HepG2 (cell line): ENCODE results near the gene C22orf39. TPM values are rescaled to one million over a fixed set of nuclear protein-coding genes. Genes with fewer than 3 reads are reported as not detected.

ENCODE experiments used
- CTCF ChIP-seq: sonication (generic); formaldehyde crosslinking; IDR thresholded peaks from 2 replicates; pipeline ENCODE4 v1.5.0; 2020; ENCODE audit warnings: mild to moderate bottlenecking, missing genetic modification reagents, moderate library complexity
- HDAC2 ChIP-seq: sonication (generic); formaldehyde crosslinking; IDR thresholded peaks from 2 replicates; pipeline ENCODE4 v1.4.0; 2020; ENCODE audit warnings: missing genetic modification reagents
- HOXA7 ChIP-seq: sonication (generic); formaldehyde crosslinking; IDR thresholded peaks from 2 replicates; pipeline ENCODE4 v1.8.1; 2022; ENCODE audit warnings: mild to moderate bottlenecking, missing genetic modification reagents, moderate library complexity
- HOXA9 ChIP-seq: sonication (generic); formaldehyde crosslinking; IDR thresholded peaks from 2 replicates; pipeline ENCODE4 v1.8.1; 2022; ENCODE audit warnings: missing genetic modification reagents, mild to moderate bottlenecking, moderate library complexity, borderline replicate concordance
- KDM6A ChIP-seq: IDR thresholded peaks from 2 replicates; pipeline ENCODE4 v1.6.1; 2016; ENCODE audit warnings: low read depth
- NONO ChIP-seq, 2 experiments: fragments of 450-650 bp in 1 of 2; sonication (generic) in 1 of 2; formaldehyde crosslinking in 1 of 2; IDR thresholded peaks in 1 of 2; conservative IDR thresholded peaks in 1 of 2; 2 replicates each; pipeline versions ENCODE4 v1.6.1 to v1.8.0; 2017 to 2022; ENCODE audit warnings: mild to moderate bottlenecking in 1 of 2, missing genetic modification reagents in 1 of 2, moderate library complexity in 1 of 2
- RBM39 ChIP-seq: fragments of 200-400 bp; formaldehyde crosslinking; IDR thresholded peaks from one replicate; pipeline ENCODE4 v1.6.1; 2018; ENCODE audit warnings: antibody characterized with exemption, mild to moderate bottlenecking, low read depth, low read length; ENCODE audit not compliant: poor library complexity, severe bottlenecking
- SCMH1 ChIP-seq: sonication (generic); formaldehyde crosslinking; IDR thresholded peaks from 2 replicates; pipeline ENCODE4 v1.9.0; 2021; ENCODE audit warnings: missing genetic modification reagents, mild to moderate bottlenecking, borderline replicate concordance
- SOX13 ChIP-seq, 3 experiments: fragments of 450-650 bp in 1 of 3; sonication (generic) in 1 of 3; formaldehyde crosslinking in 1 of 3; IDR thresholded peaks in 2 of 3; conservative IDR thresholded peaks in 1 of 3; 2 replicates each; pipeline versions ENCODE4 v1.5.0 to v1.6.1; 2016 to 2020; ENCODE audit warnings: antibody characterized with exemption in 1 of 3, mild to moderate bottlenecking in 1 of 3, missing compliant biosample characterization in 1 of 3, missing genetic modification reagents in 1 of 3, moderate library complexity in 1 of 3
- SSRP1 ChIP-seq: IDR thresholded peaks from 2 replicates; pipeline ENCODE4 v1.6.1; 2016; ENCODE audit warnings: control low read depth
- TP53 ChIP-seq: sonication (generic); formaldehyde crosslinking; conservative IDR thresholded peaks from 2 replicates; pipeline ENCODE4 v1.4.0; 2020; ENCODE audit warnings: missing genetic modification reagents
- ZC3H13 ChIP-seq: sonication (generic); formaldehyde crosslinking; IDR thresholded peaks from 2 replicates; pipeline ENCODE4 v1.8.1; 2023; ENCODE audit warnings: mild to moderate bottlenecking, missing genetic modification reagents, moderate library complexity
- ZFP91 ChIP-seq: sonication (generic); formaldehyde crosslinking; IDR thresholded peaks from 2 replicates; pipeline ENCODE4 v1.9.0; 2022; ENCODE audit warnings: missing genetic modification reagents, mild to moderate bottlenecking, borderline replicate concordance
- ZNF205 ChIP-seq: IDR thresholded peaks from 2 replicates; pipeline ENCODE4 v1.6.1; 2018; ENCODE audit warnings: missing biosample characterization, missing genetic modification reagents
- ZNF224 ChIP-seq: sonication (generic); formaldehyde crosslinking; IDR thresholded peaks from 2 replicates; pipeline ENCODE4 v1.5.0; 2020; ENCODE audit warnings: mild to moderate bottlenecking, missing genetic modification reagents
- ZNF317 ChIP-seq: sonication (generic); formaldehyde crosslinking; IDR thresholded peaks from 2 replicates; pipeline ENCODE4 v1.5.0; 2020; ENCODE audit warnings: mild to moderate bottlenecking, missing genetic modification reagents
- ZNF543 ChIP-seq: sonication (generic); formaldehyde crosslinking; IDR thresholded peaks from 2 replicates; pipeline ENCODE4 v1.4.0; 2020; ENCODE audit warnings: mild to moderate bottlenecking, missing genetic modification reagents
- polyA plus RNA-seq, 8 experiments: library from polyadenylated mRNA; depleted of rRNA in 3 of 8; stranded (reverse) in 7 of 8; unstranded in 1 of 8; fragments of >200 nt; fragmentation: Illumina TruSeq in 4 of 8; extraction: Trizol in 4 of 8; gene quantifications; 2 replicates each; pipeline versions ENCODE4 v1.2.1 to v1.2.3, GENCODE V29; 2011 to 2016; ENCODE audit warnings: low read depth in 4 of 8, missing spikeins in 1 of 8, mixed read lengths in 1 of 8; ENCODE audit not compliant: insufficient read depth in 1 of 8
- total RNA-seq, 5 experiments: library from RNA; depleted of rRNA; stranded (reverse); fragments of >200 nt; fragmentation: Illumina TruSeq; extraction: Trizol; gene quantifications; 2 replicates each; pipeline ENCODE4 v1.2.3, GENCODE V29; 2016; ENCODE audit warnings: low read depth in 1 of 5
- TF ChIP-seq, protein P1 (sequence below): sonication (generic); formaldehyde crosslinking; IDR thresholded peaks from 2 replicates; pipeline ENCODE4 v1.5.1; 2020; ENCODE audit warnings: mild to moderate bottlenecking, missing genetic modification reagents, moderate library complexity

C22orf39 gene
- total and polyA plus RNA-seq, 2 of the 13 experiments (the other 11 are each of a cell fraction or from before 2014, with no cell fraction given) = 23.4 to 26.4 TPM

DNA sequence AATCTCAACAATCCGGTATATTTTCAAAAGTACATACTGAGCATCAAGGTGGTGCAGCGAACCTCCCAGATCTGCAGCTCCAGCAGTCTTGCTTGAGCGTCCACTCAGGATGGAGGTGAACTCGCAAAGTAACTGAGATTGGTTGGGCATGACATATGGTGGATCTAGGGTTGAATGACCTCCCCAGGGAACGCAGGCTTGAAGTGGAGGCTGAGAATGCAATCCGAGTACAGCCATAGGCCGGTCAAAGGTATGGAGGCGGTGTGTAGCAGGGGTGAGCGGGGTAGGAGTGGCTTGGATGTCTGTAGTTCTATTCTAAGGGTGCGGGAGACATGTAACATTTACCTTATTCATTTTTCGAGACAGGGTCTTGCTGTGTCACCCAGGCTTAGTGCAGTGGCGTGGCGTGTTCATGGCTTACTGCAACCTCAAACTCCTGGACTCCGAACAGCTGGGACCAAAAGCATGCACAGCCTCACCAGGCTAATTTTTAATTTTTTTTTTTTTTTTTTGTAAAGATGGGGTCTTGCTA is 631 bp upstream of the C22orf39 start (continued):
- 0 out of 2 replicates have a peak, but pooled peaks have one; percentile 4 for TF ChIP-seq ZNF224 (CRISPR knock-in tag)
- TF ChIP-seq SCMH1 (CRISPR knock-in tag) = no peak
- peak; percentile 57; the same call in 1 of the 2 replicates for TF ChIP-seq SSRP1
- no peak for TF ChIP-seq ZNF205 (CRISPR knock-in tag)
- TF ChIP-seq HOXA9 (CRISPR knock-in tag) = peak; percentile 61; the same call in 1 of the 2 replicates
- no peak for TF ChIP-seq RBM39
- TF ChIP-seq, protein P1, sequence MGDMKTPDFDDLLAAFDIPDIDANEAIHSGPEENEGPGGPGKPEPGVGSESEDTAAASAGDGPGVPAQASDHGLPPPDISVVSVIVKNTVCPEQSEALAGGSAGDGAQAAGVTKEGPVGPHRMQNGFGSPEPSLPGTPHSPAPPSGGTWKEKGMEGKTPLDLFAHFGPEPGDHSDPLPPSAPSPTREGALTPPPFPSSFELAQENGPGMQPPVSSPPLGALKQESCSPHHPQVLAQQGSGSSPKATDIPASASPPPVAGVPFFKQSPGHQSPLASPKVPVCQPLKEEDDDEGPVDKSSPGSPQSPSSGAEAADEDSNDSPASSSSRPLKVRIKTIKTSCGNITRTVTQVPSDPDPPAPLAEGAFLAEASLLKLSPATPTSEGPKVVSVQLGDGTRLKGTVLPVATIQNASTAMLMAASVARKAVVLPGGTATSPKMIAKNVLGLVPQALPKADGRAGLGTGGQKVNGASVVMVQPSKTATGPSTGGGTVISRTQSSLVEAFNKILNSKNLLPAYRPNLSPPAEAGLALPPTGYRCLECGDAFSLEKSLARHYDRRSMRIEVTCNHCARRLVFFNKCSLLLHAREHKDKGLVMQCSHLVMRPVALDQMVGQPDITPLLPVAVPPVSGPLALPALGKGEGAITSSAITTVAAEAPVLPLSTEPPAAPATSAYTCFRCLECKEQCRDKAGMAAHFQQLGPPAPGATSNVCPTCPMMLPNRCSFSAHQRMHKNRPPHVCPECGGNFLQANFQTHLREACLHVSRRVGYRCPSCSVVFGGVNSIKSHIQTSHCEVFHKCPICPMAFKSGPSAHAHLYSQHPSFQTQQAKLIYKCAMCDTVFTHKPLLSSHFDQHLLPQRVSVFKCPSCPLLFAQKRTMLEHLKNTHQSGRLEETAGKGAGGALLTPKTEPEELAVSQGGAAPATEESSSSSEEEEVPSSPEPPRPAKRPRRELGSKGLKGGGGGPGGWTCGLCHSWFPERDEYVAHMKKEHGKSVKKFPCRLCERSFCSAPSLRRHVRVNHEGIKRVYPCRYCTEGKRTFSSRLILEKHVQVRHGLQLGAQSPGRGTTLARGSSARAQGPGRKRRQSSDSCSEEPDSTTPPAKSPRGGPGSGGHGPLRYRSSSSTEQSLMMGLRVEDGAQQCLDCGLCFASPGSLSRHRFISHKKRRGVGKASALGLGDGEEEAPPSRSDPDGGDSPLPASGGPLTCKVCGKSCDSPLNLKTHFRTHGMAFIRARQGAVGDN (CRISPR knock-in tag) = peak; percentile 44; the same call in 1 of the 2 replicates
- TF ChIP-seq HDAC2 (CRISPR knock-in tag) = peak; percentile 10; the same call in 1 of the 2 replicates
- 0 out of 2 replicates have a peak, but pooled peaks have one; percentile 46 for TF ChIP-seq HOXA7 (CRISPR knock-in tag)
- no peak for TF ChIP-seq SOX13 (IDR thresholded peaks at IDR 0.05)
- TF ChIP-seq SOX13 (CRISPR knock-in tag; conservative IDR thresholded peaks at IDR 0.05 in 1 of 2, IDR thresholded peaks at IDR 0.05 in 1 of 2) = no peak
- TF ChIP-seq ZFP91 (CRISPR knock-in tag) = peak; percentile 1; the same call in 1 of the 2 replicates
- no peak for TF ChIP-seq NONO (IDR thresholded peaks at IDR 0.05)
- peak; percentile 44; the same call in 1 of the 2 replicates for TF ChIP-seq NONO (CRISPR knock-in tag; conservative IDR thresholded peaks at IDR 0.05)
- 0 out of 2 replicates have a peak, but pooled peaks have one; percentile 37 for TF ChIP-seq ZNF317 (CRISPR knock-in tag)
- 0 out of 2 replicates have a peak, but pooled peaks have one; percentile 1 for TF ChIP-seq CTCF (CRISPR knock-in tag)
- TF ChIP-seq ZC3H13 = 0 out of 2 replicates have a peak, but pooled peaks have one; percentile 52
- TF ChIP-seq KDM6A (CRISPR knock-in tag) = no peak
- TF ChIP-seq ZNF543 (CRISPR knock-in tag) = peak; percentile 6; the same call in 1 of the 2 replicates
- TF ChIP-seq TP53 (CRISPR knock-in tag) = no peak
